ENCODE measurements around the gene PLPPR5. TPM values are rescaled to one million over a fixed set of nuclear protein-coding genes. Genes with fewer than 3 reads are reported as not detected.

PLPPR5 gene
- total and polyA plus RNA-seq, 2 of the 8 experiments (the other 6 are each of a cell fraction or from before 2014, with no cell fraction given): 1.9 to 5.6 TPM

DNA sequence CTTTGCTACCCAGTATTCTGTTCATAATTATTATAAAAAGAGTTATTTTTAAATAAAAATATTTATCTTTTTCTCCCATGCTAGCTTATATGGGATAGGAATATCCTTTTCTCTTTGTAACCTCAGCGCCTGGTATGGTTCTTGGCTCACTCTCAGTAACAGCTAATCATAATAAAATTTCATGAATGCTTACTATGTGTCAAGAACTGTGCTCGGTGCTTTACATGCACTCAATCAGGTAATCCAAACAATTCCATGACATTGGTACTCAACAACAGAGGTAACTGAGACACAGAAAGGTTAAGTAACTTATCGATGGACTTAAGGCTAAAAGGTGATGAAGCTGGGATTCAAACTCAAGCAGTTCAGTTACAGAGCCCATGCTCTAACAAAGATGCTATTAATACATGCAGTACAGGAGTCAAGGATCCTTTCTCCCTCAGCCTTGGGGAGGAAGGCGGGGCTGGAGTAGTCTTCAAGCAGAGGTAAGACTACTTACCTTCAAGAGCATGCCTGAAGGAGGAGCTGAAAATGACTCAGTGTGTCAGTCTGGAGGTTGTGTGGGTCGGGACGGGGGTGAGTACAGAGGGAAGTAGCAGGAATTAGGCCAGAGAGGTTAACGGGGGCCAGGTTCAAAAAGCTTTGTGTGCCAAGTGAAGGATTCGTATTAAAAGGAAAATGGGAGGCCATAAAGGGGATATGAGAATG, 73.4 kb downstream of the PLPPR5 start:
- CTCF ChIA-PET (ENCODE audit: partially characterized antibody): no interaction called here
- Histone ChIP-seq H2BK15ac (ENCODE audit: low read length) (no peak overlapping the region; the same call in 1 of the 2 replicates), H3K36me3 (ENCODE audit: control insufficient read depth in 2 of 4, insufficient read depth in 4 of 4, low read length in 3 of 4) (no peaks in the 10 kb centered on the region), H3K27ac (ENCODE audit: low read depth, low read length) (no peak overlapping the region), H3K4me1 (replicated peaks in 1 of 4; ENCODE audit: control insufficient read depth in 3 of 4, insufficient read depth in 4 of 4, low read length in 3 of 4) (peaks cover 0 to 5% (median 0%) of the 10 kb centered on the region in 4 experiments; a peak in 2 of 7 replicates), H4K5ac (ENCODE audit: insufficient read length, low read depth, low read length) (no peak overlapping the region), H2BK20ac (ENCODE audit: low read length) (no peak overlapping the region), H3K27me3 (replicated peaks in 1 of 4; ENCODE audit: control insufficient read depth in 3 of 4, extremely low read depth in 1 of 4, insufficient read depth in 3 of 4, low read length in 3 of 4) (no peaks in the 10 kb centered on the region), H3K4ac (replicated peaks; ENCODE audit: insufficient read length, low read depth, low read length) (no peak overlapping the region), H2AFZ (ENCODE audit: low read length) (no peak overlapping the region), H2AK5ac (ENCODE audit: low read depth, low read length) (no peak overlapping the region), H2BK120ac (replicated peaks; ENCODE audit: low read depth, low read length) (no peak overlapping the region), H3K56ac (replicated peaks; ENCODE audit: insufficient read length, low read depth, low read length) (no peak overlapping the region), H4K20me1 (replicated peaks in 1 of 2; ENCODE audit: control insufficient read depth in 1 of 2, insufficient read depth in 2 of 2, low read length in 2 of 2) (no peaks in the 10 kb centered on the region), H4K8ac (ENCODE audit: extremely low read depth, insufficient read depth, low read length) (no peak overlapping the region), H2BK5ac (ENCODE audit: low read depth, low read length) (no peak overlapping the region), H3K4me3 (ENCODE audit: extremely low read depth in 1 of 4, insufficient read depth in 2 of 4, low read depth in 3 of 4, low read length in 4 of 4) (no peak overlapping the region), H3K23me2 (ENCODE audit: low read depth, low read length) (no peaks in the 10 kb centered on the region; the same call in 1 of the 2 replicates), H4K91ac (replicated peaks; ENCODE audit: insufficient read length, low read length) (no peak overlapping the region), H3K14ac (ENCODE audit: insufficient read length) (no peak overlapping the region), H2BK12ac (ENCODE audit: low read depth, low read length) (no peak overlapping the region), H3K4me2 (ENCODE audit: insufficient read depth in 1 of 2, low read depth in 2 of 2, low read length in 2 of 2) (no peak overlapping the region), H3K79me1 (ENCODE audit: low read depth, low read length) (no peaks in the 10 kb centered on the region), H3K9ac (replicated peaks in 1 of 4; ENCODE audit: extremely low read depth in 1 of 4, low read depth in 3 of 4, low read length in 3 of 4) (no peak overlapping the region), H3K79me2 (ENCODE audit: control insufficient read depth in 1 of 2, insufficient read depth in 2 of 2, low read length in 2 of 2) (no peaks in the 10 kb centered on the region), H3K9me3 (ENCODE audit: insufficient read depth in 2 of 2, low read depth in 1 of 2, low read length in 1 of 2) (no peaks in the 10 kb centered on the region), H3K18ac (ENCODE audit: extremely low read depth, low read length) (no peak overlapping the region), H3K23ac (ENCODE audit: insufficient read length) (no peak overlapping the region)
- 95% methylated on average over 8 of the region's 8 CpGs; no CpG with 5 or more reads in 1 of the 2 experiments for WGBS, 2 experiments (ENCODE audit: extremely low coverage in 1 of 2, insufficient coverage in 1 of 2, insufficient read length in 1 of 2, insufficient replicate concordance in 2 of 2, low coverage in 1 of 2, low lambda C conversion rate in 2 of 2, missing lambda C conversion rate in 1 of 2)
- no peak for FAIRE-seq
- no peak for TF ChIP-seq POLR2A (IDR thresholded peaks at IDR 0.05; ENCODE audit: control extremely low read depth in 1 of 2, low read depth in 2 of 2, low read length in 2 of 2)
- TF ChIP-seq CEBPB (IDR thresholded peaks at IDR 0.05; ENCODE audit: low read depth, low read length): no peak
- TF ChIP-seq CBX8 (IDR thresholded peaks at IDR 0.05; ENCODE audit: borderline replicate concordance, low read depth, low read length): no peak
- TF ChIP-seq CHD1 (IDR thresholded peaks at IDR 0.05; ENCODE audit: low read depth, low read length): no peak
- TF ChIP-seq JUND (IDR thresholded peaks at IDR 0.05; ENCODE audit: low read length): no peak
- POLR2A ChIA-PET (ENCODE audit: partially characterized antibody): no interaction called here
- DNase-seq (ENCODE audit: low read depth in 1 of 2, low spot score in 2 of 2): no peak
